ENCODE results near the gene PIGH.
"Not testable (repeated sequence)": the region's sequence is repeated elsewhere in the genome, so short reads cannot be mapped to it uniquely, and the experiment has no call there.

PIGH gene

DNA sequence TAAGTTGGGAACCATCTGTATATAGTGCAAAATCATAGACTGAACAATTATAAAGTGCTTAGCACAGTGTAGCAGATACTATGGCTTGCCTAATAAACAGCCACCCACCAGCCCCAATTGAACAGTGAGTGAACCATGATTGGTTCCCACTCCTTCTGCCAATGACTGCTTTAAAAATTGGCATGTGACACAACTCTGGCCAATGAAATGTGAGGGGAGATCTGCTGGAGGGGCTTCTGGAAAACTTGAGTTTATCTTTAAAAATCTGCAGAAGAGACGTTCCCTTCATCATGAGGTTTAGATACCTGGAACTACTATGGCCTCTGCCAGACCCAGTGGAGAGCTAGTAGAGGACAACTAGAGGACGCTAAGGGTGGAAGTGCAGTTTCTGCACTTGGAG, 4.7 kb downstream of the PIGH start:
- no peaks in the 10 kb centered on the region for H3K27me3 ChIP-seq (ENCODE audit: low read depth, low read length)
- H3K4me3 ChIP-seq (ENCODE audit: low read length), result no peak overlapping the region
- H3K4me2 ChIP-seq (ENCODE audit: low read length), result no peak overlapping the region
- TF ChIP-seq EZH2phosphoT487 (IDR thresholded peaks at IDR 0.05; ENCODE audit: low read depth) (no peak), CTCF (IDR thresholded peaks at IDR 0.05; ENCODE audit: low read depth, low read length) (no peak)
- H2AFZ ChIP-seq (ENCODE audit: low read depth, low read length), result no peak overlapping the region
- no peaks in the 10 kb centered on the region for H3K9me3 ChIP-seq (ENCODE audit: insufficient read depth, low read length)
- peaks cover 18% of the 10 kb centered on the region for H3K79me2 ChIP-seq (ENCODE audit: low read length)
- H3K9ac ChIP-seq (ENCODE audit: low read length), result no peak overlapping the region
- H3K4me1 ChIP-seq (ENCODE audit: low read length), result peaks cover 7% of the 10 kb centered on the region
- no peak overlapping the region for H3K27ac ChIP-seq (ENCODE audit: low read length)
- H3K36me3 ChIP-seq (replicated peaks; ENCODE audit: low read depth, low read length), result peaks cover 6% of the 10 kb centered on the region
- no peaks in the 10 kb centered on the region for H4K20me1 ChIP-seq (ENCODE audit: insufficient read depth, low read length)

DNA sequence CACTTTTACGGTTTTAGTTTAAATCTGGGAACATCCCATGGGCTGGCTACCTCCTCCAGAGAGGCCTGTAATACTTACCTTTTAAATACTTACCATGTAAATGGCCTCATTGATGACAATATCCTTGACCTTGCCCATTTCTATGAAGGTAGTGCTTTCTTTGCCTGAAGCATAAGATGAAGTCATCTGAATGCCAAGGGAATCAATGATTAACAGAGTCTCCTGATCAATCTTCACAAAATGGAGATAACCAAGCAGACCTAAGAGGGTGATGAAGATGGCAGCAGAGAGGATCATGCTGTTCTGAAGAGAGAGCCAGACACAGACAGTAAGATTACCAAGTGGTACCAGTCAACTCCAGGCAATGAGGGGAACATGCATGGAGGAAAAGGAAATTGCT, 6.4 kb downstream of the PIGH start:
- not testable (repeated sequence) for H3K9ac ChIP-seq (ENCODE audit: low read length); H3K4me3 ChIP-seq (ENCODE audit: low read length); H3K27me3 ChIP-seq (ENCODE audit: low read depth, low read length); H2AFZ ChIP-seq (ENCODE audit: low read depth, low read length); H4K20me1 ChIP-seq (ENCODE audit: insufficient read depth, low read length); H3K4me1 ChIP-seq (ENCODE audit: low read length); H3K79me2 ChIP-seq (ENCODE audit: low read length); H3K36me3 ChIP-seq (replicated peaks; ENCODE audit: low read depth, low read length); H3K4me2 ChIP-seq (ENCODE audit: low read length); H3K9me3 ChIP-seq (ENCODE audit: insufficient read depth, low read length); H3K27ac ChIP-seq (ENCODE audit: low read length)

- no peak for TF ChIP-seq EZH2phosphoT487 (IDR thresholded peaks at IDR 0.05; ENCODE audit: low read depth)
- no peak for TF ChIP-seq CTCF (IDR thresholded peaks at IDR 0.05; ENCODE audit: low read depth, low read length)
- Histone ChIP-seq H3K4me2 (ENCODE audit: low read length) (no peak overlapping the region), H3K4me1 (ENCODE audit: low read length) (peaks cover 7% of the 10 kb centered on the region), H3K36me3 (replicated peaks; ENCODE audit: low read depth, low read length) (peaks cover 13% of the 10 kb centered on the region), H3K27me3 (ENCODE audit: low read depth, low read length) (no peaks in the 10 kb centered on the region), H3K27ac (ENCODE audit: low read length) (no peak overlapping the region), H3K9me3 (ENCODE audit: insufficient read depth, low read length) (no peaks in the 10 kb centered on the region), H4K20me1 (ENCODE audit: insufficient read depth, low read length) (no peaks in the 10 kb centered on the region), H3K79me2 (ENCODE audit: low read length) (no peaks in the 10 kb centered on the region), H3K9ac (ENCODE audit: low read length) (no peak overlapping the region), H2AFZ (ENCODE audit: low read depth, low read length) (no peak overlapping the region), H3K4me3 (ENCODE audit: low read length) (no peak overlapping the region)
Observed at GRCh38 chr14:67589204-67589770, 10.8 kb downstream of the PIGH start.

DNA sequence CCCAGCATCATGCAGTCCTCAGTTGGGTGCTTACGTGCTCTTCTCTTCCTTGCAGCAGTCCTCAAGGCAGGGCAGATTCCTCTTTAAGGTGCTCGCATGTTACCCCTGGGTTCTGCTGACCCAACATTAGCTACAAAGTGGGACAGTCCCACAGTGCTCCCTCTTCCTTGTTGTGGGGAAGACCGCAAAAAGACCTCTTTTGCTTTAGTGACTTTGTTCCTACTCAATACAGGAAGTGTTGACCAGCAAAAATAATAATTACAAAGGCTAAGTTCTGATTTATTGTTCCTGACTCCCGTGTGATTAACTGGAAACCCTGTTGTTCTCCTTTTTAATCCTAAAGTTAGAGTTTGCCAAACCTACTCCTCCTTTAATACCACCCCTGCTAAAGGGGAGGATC, 13.7 kb downstream of the PIGH start:
- Histone ChIP-seq H2AFZ (ENCODE audit: low read depth, low read length) (no peak overlapping the region), H3K4me1 (ENCODE audit: low read length) (peaks cover 7% of the 10 kb centered on the region), H3K4me3 (ENCODE audit: low read length) (no peak overlapping the region), H3K27ac (ENCODE audit: low read length) (no peak overlapping the region), H3K4me2 (ENCODE audit: low read length) (no peak overlapping the region), H3K9ac (ENCODE audit: low read length) (no peak overlapping the region), H4K20me1 (ENCODE audit: insufficient read depth, low read length) (no peaks in the 10 kb centered on the region), H3K36me3 (replicated peaks; ENCODE audit: low read depth, low read length) (peaks cover 9% of the 10 kb centered on the region), H3K9me3 (ENCODE audit: insufficient read depth, low read length) (no peaks in the 10 kb centered on the region), H3K27me3 (ENCODE audit: low read depth, low read length) (no peaks in the 10 kb centered on the region), H3K79me2 (ENCODE audit: low read length) (no peaks in the 10 kb centered on the region)
- TF ChIP-seq EZH2phosphoT487 (IDR thresholded peaks at IDR 0.05; ENCODE audit: low read depth), result no peak
- TF ChIP-seq CTCF (IDR thresholded peaks at IDR 0.05; ENCODE audit: low read depth, low read length), result no peak

GRCh38 chr14:67584978-67585377, 15.1 kb downstream of the PIGH start:
- no peak for TF ChIP-seq EZH2phosphoT487 (IDR thresholded peaks at IDR 0.05; ENCODE audit: low read depth)
- no peaks in the 10 kb centered on the region for H3K9me3 ChIP-seq (ENCODE audit: insufficient read depth, low read length)
- H3K79me2 ChIP-seq (ENCODE audit: low read length), result no peaks in the 10 kb centered on the region
- H3K27ac ChIP-seq (ENCODE audit: low read length), result no peak overlapping the region
- H3K4me2 ChIP-seq (ENCODE audit: low read length), result no peak overlapping the region
- H3K27me3 ChIP-seq (ENCODE audit: low read depth, low read length), result no peaks in the 10 kb centered on the region
- peaks cover 7% of the 10 kb centered on the region for H3K4me1 ChIP-seq (ENCODE audit: low read length)
- peaks cover 7% of the 10 kb centered on the region for H3K36me3 ChIP-seq (replicated peaks; ENCODE audit: low read depth, low read length)
- no peaks in the 10 kb centered on the region for H4K20me1 ChIP-seq (ENCODE audit: insufficient read depth, low read length)
- no peak overlapping the region for H3K9ac ChIP-seq (ENCODE audit: low read length)
- H3K4me3 ChIP-seq (ENCODE audit: low read length), result no peak overlapping the region
- no peak overlapping the region for H2AFZ ChIP-seq (ENCODE audit: low read depth, low read length)
